Cardiac fibroblast (primary cell): ENCODE measurements around the gene CLRN3.

Experiments used
- DNase-seq, 2 donors: peaks; one replicate each; pipeline versions ENCODE4 v3.0.0 to v3.0.0-alpha.2; 2010; ENCODE audit warnings: low read depth in 2 of 2
- H3K4me3 ChIP-seq, 2 donors: replicated peaks in 1 of 2; 1 replicate in 1 of 2; 2 replicates in 1 of 2; pipeline ENCODE4 v1.5.1; 2011; ENCODE audit warnings: low read depth in 2 of 2, low read length in 2 of 2, mild to moderate bottlenecking in 2 of 2, moderate library complexity in 1 of 2
- TF ChIP-seq, protein P1 (sequence below): IDR thresholded peaks from one replicate; pipeline ENCODE4 v1.5.1; 2011; ENCODE audit warnings: low read depth, mild to moderate bottlenecking, low read length, inconsistent platforms

The CLRN3 gene

DNA sequence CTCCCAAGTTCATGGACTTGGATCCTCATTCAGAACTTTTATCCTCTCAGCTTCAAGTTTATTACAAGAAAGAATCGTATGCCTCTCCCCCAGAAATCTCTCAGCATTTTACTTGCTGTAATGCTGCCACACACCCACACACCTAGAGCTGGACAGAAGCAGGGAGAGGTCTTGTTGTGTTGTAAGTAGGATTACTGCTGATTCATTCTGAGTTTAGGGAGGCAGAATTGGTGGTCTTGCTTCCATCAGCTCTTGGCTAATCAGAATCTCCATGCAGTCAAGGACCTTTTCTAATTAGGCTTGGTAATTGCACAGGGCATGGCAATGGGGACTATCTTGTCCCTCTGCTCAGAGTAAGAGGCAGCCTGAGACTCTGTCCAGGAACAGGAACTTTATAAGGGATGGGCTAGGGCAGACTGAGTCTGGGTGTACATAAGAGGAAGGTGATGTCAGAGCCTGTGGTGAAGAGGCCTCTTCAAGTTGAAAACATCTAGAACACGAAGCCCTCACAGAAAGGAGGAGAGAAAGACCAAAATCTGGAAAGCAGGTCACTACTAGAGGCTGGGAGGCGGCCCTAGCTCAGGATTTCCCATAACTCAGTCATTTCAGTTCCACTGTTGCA lies 7.1 kb upstream of the CLRN3 start:
- no peak overlapping the region for H3K4me3 ChIP-seq
- TF ChIP-seq, protein P1, sequence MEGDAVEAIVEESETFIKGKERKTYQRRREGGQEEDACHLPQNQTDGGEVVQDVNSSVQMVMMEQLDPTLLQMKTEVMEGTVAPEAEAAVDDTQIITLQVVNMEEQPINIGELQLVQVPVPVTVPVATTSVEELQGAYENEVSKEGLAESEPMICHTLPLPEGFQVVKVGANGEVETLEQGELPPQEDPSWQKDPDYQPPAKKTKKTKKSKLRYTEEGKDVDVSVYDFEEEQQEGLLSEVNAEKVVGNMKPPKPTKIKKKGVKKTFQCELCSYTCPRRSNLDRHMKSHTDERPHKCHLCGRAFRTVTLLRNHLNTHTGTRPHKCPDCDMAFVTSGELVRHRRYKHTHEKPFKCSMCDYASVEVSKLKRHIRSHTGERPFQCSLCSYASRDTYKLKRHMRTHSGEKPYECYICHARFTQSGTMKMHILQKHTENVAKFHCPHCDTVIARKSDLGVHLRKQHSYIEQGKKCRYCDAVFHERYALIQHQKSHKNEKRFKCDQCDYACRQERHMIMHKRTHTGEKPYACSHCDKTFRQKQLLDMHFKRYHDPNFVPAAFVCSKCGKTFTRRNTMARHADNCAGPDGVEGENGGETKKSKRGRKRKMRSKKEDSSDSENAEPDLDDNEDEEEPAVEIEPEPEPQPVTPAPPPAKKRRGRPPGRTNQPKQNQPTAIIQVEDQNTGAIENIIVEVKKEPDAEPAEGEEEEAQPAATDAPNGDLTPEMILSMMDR, result no peak
- peak; percentile 23 to 39 for DNase-seq

DNA sequence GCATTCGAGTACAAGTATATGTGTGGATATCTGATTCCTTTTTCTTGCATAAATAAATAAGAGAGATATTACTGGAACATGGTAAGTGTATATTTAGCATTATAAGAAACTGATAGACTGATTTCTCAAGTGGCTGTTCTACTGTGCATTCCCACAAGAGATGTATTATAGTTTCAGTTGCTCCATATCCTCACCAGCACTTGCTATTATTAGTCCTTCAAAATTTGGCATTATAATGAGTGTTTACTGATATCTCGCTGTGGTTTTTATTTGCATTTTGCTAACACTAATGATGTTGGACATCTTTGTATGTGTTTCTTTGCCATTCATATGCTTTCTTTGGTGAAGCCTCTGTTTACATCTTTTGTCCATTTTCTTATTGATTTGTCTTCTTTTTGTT lies 4.4 kb upstream of the CLRN3 start:
- no peak overlapping the region for H3K4me3 ChIP-seq
- no peak for DNase-seq
- TF ChIP-seq, protein P1, result no peak

DNA sequence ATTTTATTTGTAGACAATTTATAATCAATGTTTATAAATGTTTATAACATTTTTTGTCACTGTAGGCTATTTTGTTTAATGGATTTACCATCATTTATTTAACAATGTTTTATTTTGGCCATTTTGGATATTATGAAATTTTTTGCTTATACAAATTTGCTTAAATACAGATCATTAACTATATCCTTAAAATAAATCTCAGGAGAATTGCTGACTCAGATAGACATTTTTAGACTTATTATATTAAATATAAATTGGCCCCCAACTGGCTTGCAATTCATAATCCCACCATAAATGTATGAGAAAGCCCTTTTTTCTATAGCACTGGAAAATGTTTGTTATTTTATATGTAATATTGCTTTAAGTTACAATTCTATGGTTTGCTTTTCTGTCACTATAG lies 3.8 kb upstream of the CLRN3 start:
- TF ChIP-seq, protein P1, result no peak
- no peak for DNase-seq
- no peak overlapping the region for H3K4me3 ChIP-seq

DNA sequence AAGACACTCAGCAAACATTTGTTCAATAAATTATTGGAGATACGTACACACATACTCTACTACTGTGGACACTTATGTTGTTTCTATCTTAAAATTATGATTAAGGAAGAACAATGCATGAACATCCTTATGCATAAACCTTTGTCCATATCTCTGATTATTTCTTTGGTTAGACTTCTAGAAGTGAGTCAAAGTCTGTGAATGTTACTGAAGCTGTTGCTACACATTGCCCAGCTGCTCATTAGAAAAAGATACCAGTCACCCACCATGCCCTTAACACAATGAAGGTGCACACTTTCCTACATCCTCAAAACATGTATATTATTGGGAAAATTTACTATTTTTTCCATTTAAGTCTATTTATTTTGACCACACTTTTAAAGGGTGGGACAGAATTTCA lies 1.4 kb upstream of the CLRN3 start:
- DNase-seq, result peak in 1 of 2 donors; percentile 58
- TF ChIP-seq, protein P1, result no peak
- H3K4me3 ChIP-seq, result no peak overlapping the region

DNA sequence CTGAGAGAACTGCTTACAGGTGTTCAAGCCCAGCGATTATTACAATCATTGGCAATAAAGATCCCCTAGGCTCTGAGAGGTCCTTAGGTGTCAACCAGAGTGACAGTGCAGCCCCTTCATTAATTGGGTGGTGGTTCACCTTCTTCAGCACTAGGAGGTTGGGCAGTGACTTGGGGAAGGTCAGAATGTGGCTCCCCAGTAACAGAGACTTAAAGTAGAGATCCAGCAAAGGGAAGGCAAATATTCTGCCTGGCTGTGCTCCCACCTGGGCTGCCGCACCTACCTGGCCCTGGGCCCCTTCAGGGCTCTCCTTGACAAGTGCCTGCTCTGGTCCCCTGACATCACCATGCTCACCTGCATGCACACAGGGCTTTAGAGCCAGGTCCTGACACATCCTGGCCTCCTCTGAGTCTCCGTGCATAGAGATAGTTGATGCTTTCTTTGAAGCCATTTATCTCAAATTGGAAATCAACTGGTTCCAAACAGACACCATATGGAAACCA lies 1.9 kb downstream of the CLRN3 start:
- TF ChIP-seq, protein P1, result no peak
- H3K4me3 ChIP-seq, result no peak overlapping the region
- no peak for DNase-seq

DNA sequence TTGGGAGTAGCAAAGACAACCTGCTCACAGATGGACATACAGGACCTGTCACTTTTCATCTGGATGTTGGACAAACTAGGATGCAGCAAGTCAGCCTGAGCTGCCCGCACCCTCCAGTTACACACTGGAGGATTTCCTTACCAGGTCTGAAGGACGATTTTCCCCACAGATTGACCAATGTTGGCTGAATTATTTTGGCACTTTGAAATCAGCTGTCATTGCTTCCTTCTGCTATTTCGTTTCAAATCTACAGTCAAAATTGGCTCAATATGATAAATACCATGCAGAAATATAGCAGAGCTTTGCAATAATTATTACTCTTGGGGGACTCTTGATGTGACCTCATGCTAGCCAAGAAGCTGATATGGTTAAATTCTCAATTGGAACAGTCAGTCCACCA lies 2.5 kb downstream of the CLRN3 start:
- TF ChIP-seq, protein P1, result no peak
- H3K4me3 ChIP-seq, result no peak overlapping the region
- DNase-seq, result no peak

DNA sequence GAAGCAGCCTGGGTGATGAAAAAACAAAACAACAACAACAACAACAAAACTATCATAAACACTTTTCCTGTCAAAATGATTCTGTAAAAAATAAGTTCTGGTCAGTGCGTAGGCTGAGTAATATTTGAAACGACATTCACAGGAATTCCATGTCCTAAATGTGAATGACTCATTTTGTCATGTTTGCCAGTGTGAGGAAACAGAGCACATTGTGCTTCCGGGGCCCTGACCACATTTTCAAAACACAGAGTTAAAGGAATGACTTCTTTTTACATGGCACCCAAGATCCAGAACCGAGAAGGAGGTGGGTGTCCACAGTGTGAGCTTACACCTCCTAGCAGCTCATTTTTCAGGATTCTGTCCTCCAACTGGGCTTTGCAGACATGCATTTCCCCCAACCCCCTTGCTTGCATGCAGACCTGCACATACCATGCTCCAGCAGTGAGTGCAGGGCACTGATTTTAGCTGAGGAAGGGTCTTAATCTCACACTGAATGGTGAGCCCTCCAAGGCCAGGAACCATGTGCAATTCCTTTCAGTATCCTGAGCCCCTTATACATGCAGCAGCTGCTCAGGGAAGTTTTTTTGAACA lies 3.0 kb downstream of the CLRN3 start:
- DNase-seq, result peak; percentile 55 to 82
- TF ChIP-seq, protein P1, result no peak
- no peak overlapping the region for H3K4me3 ChIP-seq
